Measurements from ENCODE around the gene TLE4.

DNA sequence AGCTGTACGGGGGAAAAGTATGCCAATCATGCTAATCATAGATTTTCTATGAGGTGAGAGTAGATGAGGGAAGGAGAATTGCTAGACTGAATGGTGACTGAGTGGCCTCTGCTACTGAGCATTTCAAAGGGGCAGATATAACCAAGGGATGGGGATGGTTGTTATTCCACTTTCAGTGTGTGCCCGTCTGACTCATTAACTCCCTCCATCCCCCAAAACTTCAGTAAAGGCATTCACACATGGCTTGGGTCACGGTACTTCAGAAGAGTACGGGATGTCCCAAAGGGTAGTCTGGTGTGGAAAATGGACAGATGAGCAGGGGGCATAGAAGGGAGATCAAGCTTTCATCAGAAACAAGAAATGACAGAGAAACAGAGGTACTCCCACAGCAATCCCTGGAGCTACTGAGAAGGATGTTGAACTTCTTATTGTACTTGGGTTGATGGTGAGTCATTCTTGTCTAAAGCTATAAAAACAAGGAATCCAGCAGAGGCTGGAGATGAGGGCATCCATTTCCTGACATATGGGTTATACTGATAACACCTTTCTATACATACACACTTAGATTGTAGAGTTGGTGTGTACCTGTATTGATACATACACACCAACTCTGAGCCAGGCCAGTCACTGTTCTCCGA, 8.9 kb upstream of the TLE4 start:
- TF ChIP-seq, protein P1, sequence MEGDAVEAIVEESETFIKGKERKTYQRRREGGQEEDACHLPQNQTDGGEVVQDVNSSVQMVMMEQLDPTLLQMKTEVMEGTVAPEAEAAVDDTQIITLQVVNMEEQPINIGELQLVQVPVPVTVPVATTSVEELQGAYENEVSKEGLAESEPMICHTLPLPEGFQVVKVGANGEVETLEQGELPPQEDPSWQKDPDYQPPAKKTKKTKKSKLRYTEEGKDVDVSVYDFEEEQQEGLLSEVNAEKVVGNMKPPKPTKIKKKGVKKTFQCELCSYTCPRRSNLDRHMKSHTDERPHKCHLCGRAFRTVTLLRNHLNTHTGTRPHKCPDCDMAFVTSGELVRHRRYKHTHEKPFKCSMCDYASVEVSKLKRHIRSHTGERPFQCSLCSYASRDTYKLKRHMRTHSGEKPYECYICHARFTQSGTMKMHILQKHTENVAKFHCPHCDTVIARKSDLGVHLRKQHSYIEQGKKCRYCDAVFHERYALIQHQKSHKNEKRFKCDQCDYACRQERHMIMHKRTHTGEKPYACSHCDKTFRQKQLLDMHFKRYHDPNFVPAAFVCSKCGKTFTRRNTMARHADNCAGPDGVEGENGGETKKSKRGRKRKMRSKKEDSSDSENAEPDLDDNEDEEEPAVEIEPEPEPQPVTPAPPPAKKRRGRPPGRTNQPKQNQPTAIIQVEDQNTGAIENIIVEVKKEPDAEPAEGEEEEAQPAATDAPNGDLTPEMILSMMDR (conservative IDR thresholded peaks at IDR 0.05): no peak
- TF ChIP-seq ZFX (IDR thresholded peaks at IDR 0.05): no peak

All from C4-2B (cell line).